Right ventricle myocardium inferior (tissue), 1 donor: ENCODE measurements around the gene C10orf88. TPM values are rescaled to one million over a fixed set of nuclear protein-coding genes. Genes with fewer than 3 reads are reported as not detected.
"Not testable (repeated sequence)": the region's sequence is repeated elsewhere in the genome, so short reads cannot be mapped to it uniquely, and the experiment has no call there.

ENCODE experiments used
- ATAC-seq: fragments of 200-7000 bp; cut with Tn5 transposase; one replicate; pipeline ENCODE4 v1.9.1; 2020; ENCODE audit warnings: mild to moderate bottlenecking, moderate library complexity
- DNase-seq: peaks from one replicate; pipeline ENCODE4 v3.0.0; 2021; ENCODE audit errors: missing footprints
- intact Hi-C: fragments of 100-400 bp; cut with DNase I; formaldehyde crosslinking; loops from one replicate; pipeline ENCODE4 v1.11.0; 2022
- total RNA-seq: library from RNA; stranded (reverse); fragmentation: NEBNext Ultra II Directional; extraction: Animal tissue kit (Norgen Biotek cat#: 25700); gene quantifications from one replicate; pipeline ENCODE4 v1.2.1, GENCODE V29; 2021
- donor health status: DM: no; HTN: yes; CAD: no; lungs with severe emphysema.

Gene C10orf88
- total RNA-seq, 1 donor from 2014 or later: 4.1 TPM

GRCh38 chr10:122974023-122974422 lies 20.0 kb upstream of the C10orf88 start:
- DNase-seq (no peak), ATAC-seq (no peak)
- intact Hi-C loops: no loop called here

- intact Hi-C loops: no loop called here
- no peak for ATAC-seq
Observed at GRCh38 chr10:122968698-122969097, 14.7 kb upstream of the C10orf88 start.

GRCh38 chr10:122966879-122967278 lies 12.9 kb upstream of the C10orf88 start:
- intact Hi-C loops: no loop called here
- ATAC-seq (no peak), DNase-seq (no peak)

More at GRCh38 chr10:122968698-122969097, 14.7 kb upstream of the C10orf88 start:
- DNase-seq: no peak

GRCh38 chr10:122962405-122962804 lies 8.4 kb upstream of the C10orf88 start:
- ATAC-seq: no peak
- no peak for DNase-seq
- intact Hi-C loops: no loop called here

GRCh38 chr10:122957474-122957873 lies 3.4 kb upstream of the C10orf88 start:
- DNase-seq (no peak), ATAC-seq (no peak)
- intact Hi-C loops: no loop called here

- ATAC-seq: no peak
- intact Hi-C loops: no loop called here
- no peak for DNase-seq
Observed at GRCh38 chr10:122955892-122956291, 1.9 kb upstream of the C10orf88 start.

GRCh38 chr10:122954731-122955050 lies 664 bp upstream of the C10orf88 start:
- intact Hi-C loops: loop anchor here (1.0 to 5.0 kb wide), 2 partner anchors 26 to 53 kb away; partner anchors contain the start of genes ACADSB, IKZF5 and PSTK
- peak; percentile 65 for DNase-seq

GRCh38 chr10:122949296-122949695 lies 4.7 kb downstream of the C10orf88 start:
- ATAC-seq (no peak), DNase-seq (no peak)
- intact Hi-C loops: no loop called here

More at GRCh38 chr10:122954731-122955050, 664 bp upstream of the C10orf88 start:
- no peak for ATAC-seq

GRCh38 chr10:122939856-122940543 lies 14.0 kb downstream of the C10orf88 start:
- ATAC-seq: no peak
- intact Hi-C loops: no loop called here
- no peak for DNase-seq

GRCh38 chr10:122939133-122939855 lies 14.7 kb downstream of the C10orf88 start:
- intact Hi-C loops: no loop called here
- no peak for ATAC-seq
- DNase-seq: no peak

- intact Hi-C loops: no loop called here
- ATAC-seq: no peak
- no peak for DNase-seq
Observed at GRCh38 chr10:122931088-122931906, 22.7 kb downstream of the C10orf88 start.

- intact Hi-C loops: no loop called here
- no peak for DNase-seq
- ATAC-seq: no peak
Observed at GRCh38 chr10:122930140-122930539, 23.9 kb downstream of the C10orf88 start.

GRCh38 chr10:122915700-122916099 lies 38.3 kb downstream of the C10orf88 start:
- DNase-seq: no peak
- intact Hi-C loops: no loop called here

GRCh38 chr10:122911889-122912484 lies 42.0 kb downstream of the C10orf88 start:
- no peak for ATAC-seq
- no peak for DNase-seq
- intact Hi-C loops: no loop called here

More at GRCh38 chr10:122915700-122916099, 38.3 kb downstream of the C10orf88 start:
- ATAC-seq: no peak

GRCh38 chr10:122910310-122910709 lies 43.7 kb downstream of the C10orf88 start, which contains the start of gene FAM24A:
TSS of gene FAM24A (plus strand) at chr10:122910610. CDS start at chr10:122911635, 1,025 bp downstream.
- no peak for ATAC-seq

GRCh38 chr10:122903861-122904260 lies 50.2 kb downstream of the C10orf88 start:
- DNase-seq, intact Hi-C loops, ATAC-seq: not testable (repeated sequence)

More at GRCh38 chr10:122910310-122910709, 43.7 kb downstream of the C10orf88 start, which contains the start of gene FAM24A:
- no peak for DNase-seq
- intact Hi-C loops: no loop called here

- intact Hi-C loops: no loop called here
- no peak for ATAC-seq
- no peak for DNase-seq
Observed at GRCh38 chr10:122894261-122894944, 59.6 kb downstream of the C10orf88 start.

- no peak for ATAC-seq
- no peak for DNase-seq
- intact Hi-C loops: no loop called here
Observed at GRCh38 chr10:122884166-122884565, 69.9 kb downstream of the C10orf88 start.
